ENCODE results near the gene NCOA1.

The NCOA1 gene

GRCh38 chr2:24511894-24512293, 20.8 kb downstream of the NCOA1 start:
- H3K4me3 ChIP-seq (replicated peaks; ENCODE audit: low read depth, low read length), result no peak overlapping the region
- no peak for DNase-seq (ENCODE audit: extremely low read depth, low read depth)
- no peak for TF ChIP-seq CTCF (IDR thresholded peaks at IDR 0.05; ENCODE audit: low read depth, low read length, missing control alignments)

DNA sequence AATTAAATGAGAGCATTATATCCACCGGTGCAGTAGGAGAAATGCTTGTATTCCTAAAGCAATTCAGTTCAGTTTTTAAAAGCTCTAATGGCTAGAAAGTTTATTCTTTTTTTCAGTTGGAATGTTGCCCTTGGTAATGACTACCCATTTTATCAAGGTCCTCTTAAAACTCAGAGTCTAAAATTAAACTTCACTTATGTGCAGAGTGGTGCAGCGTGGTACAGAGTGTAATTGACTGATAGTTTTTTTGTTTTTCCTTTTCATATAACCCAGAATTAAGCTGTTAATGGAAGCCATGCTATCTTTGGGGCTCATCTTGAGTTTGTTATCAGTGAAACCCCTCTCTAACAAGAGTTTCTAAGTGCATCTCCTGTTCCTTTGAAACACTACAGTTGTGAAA, 21.4 kb downstream of the NCOA1 start:
- TF ChIP-seq CTCF (IDR thresholded peaks at IDR 0.05; ENCODE audit: low read depth, low read length, missing control alignments), result no peak
- DNase-seq (ENCODE audit: extremely low read depth, low read depth), result no peak
- H3K4me3 ChIP-seq (replicated peaks; ENCODE audit: low read depth, low read length), result no peak overlapping the region

DNA sequence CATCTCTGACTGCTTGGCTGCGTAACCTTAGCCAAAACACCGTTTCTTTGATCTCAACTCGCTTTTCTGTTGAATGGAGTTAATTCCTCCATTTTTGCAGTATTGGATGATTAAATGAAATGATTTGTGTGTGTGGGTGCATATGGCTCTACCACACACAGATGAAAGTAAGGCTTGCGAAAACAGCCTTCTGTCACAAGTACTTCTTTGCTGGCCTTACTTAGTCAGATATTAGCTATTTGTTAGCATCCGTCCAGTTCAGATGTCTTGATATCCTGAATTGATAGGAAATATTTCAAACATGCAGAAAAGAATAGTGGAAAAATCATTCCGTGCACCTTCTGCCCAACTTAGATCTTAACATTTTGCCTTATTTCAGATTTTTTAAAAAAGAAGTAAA, 21.8 kb downstream of the NCOA1 start:
- DNase-seq (ENCODE audit: extremely low read depth, low read depth), result no peak
- H3K4me3 ChIP-seq (replicated peaks; ENCODE audit: low read depth, low read length), result no peak overlapping the region
- TF ChIP-seq CTCF (IDR thresholded peaks at IDR 0.05; ENCODE audit: low read depth, low read length, missing control alignments), result no peak

- H3K4me3 ChIP-seq (replicated peaks; ENCODE audit: low read depth, low read length), result no peak overlapping the region
These were observed 22.4 kb downstream of the NCOA1 start for GRCh38 chr2:24513281-24514071.

GRCh38 chr2:24514820-24515219, 23.8 kb downstream of the NCOA1 start:
- no peak for TF ChIP-seq CTCF (IDR thresholded peaks at IDR 0.05; ENCODE audit: low read depth, low read length, missing control alignments)

More at GRCh38 chr2:24513281-24514071, 22.4 kb downstream of the NCOA1 start:
- no peak for TF ChIP-seq CTCF (IDR thresholded peaks at IDR 0.05; ENCODE audit: low read depth, low read length, missing control alignments)
- no peak for DNase-seq (ENCODE audit: extremely low read depth, low read depth)

DNA sequence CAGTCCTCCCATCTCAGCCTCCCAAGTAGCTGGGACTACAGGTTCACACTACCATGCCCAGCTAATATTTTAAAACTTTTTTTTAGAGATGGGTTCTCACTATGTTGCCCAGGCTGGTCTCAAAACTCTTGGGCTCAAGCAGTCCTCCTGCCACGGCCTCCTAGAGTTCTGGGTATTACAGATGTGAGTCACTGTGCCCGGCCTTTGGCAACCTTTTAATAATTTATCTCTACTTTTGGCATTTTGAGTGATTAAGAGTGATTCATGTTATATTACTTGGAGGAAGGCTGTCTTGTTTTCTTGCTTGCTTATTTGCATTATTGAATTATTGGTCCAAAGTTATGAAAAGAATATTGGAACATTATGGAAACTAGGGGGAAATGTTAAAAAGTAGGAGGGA, 24.3 kb downstream of the NCOA1 start:
- no peak for DNase-seq (ENCODE audit: extremely low read depth, low read depth)
- TF ChIP-seq CTCF (IDR thresholded peaks at IDR 0.05; ENCODE audit: low read depth, low read length, missing control alignments), result no peak

More at GRCh38 chr2:24514820-24515219, 23.8 kb downstream of the NCOA1 start:
- no peak overlapping the region for H3K4me3 ChIP-seq (replicated peaks; ENCODE audit: low read depth, low read length)
- no peak for DNase-seq (ENCODE audit: extremely low read depth, low read depth)

More for the DNA sequence above, 24.3 kb downstream of the NCOA1 start:
- H3K4me3 ChIP-seq (replicated peaks; ENCODE audit: low read depth, low read length), result no peak overlapping the region
